Retina (tissue), 1 donor: Measurements from ENCODE around the gene FOXK2.

Source experiments
- DNase-seq: peaks from one replicate; pipeline ENCODE4 v3.0.0-alpha.2; 2016

FOXK2 gene

DNA sequence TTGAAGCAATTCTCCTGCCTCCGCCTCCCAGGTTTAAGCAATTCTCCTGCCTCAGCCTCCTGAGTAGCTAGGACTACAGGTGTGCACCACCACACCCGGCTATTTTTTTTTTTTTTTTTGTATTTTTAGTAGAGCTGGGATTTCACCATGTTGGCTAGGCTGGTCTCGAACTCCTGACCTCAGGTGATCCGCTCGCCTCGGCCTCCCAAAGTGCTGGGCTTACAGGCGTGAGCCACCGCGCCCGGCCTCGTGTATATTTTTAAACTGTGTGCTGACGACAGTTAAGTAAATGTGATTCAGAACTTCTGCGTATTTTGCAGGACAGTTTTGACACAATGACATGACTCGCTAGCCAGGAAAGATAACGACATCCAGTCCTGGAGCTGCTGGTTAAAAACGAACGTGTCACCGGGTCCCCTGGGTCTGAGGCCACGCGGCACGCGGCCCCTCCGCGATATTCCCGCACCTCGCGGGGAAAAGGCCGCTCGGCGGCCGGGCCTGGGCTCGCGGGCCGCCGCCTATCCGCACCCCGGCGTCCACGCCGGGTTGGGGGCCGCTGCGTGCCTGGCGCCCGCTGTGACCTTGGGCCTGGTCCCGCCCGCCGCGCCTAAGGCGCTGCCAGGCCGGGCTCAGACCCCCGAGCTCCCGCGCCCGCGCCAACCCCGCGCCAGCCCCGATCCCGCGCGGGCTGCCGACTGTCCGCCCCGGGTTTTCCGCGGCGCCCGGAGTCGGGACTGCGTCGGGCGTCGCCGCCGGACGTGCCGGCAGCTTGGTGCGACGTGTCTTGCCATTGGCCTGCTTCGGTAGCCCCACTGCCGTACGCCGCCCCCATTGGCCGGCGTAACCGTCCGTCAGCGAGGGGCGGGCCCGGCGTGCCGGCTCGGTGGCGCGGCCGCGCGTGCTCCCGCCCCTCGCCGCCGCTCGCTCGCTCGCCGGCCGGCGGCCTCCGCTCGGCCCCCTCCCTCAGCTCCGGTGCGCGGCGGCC is at the start of gene FOXK2:
Gene FOXK2 (plus strand): TSS at position 907 of the 985 bp plus-strand sequence. CDS start 157 bp downstream, outside the sequence.
- peak; percentile 90 for DNase-seq

DNA sequence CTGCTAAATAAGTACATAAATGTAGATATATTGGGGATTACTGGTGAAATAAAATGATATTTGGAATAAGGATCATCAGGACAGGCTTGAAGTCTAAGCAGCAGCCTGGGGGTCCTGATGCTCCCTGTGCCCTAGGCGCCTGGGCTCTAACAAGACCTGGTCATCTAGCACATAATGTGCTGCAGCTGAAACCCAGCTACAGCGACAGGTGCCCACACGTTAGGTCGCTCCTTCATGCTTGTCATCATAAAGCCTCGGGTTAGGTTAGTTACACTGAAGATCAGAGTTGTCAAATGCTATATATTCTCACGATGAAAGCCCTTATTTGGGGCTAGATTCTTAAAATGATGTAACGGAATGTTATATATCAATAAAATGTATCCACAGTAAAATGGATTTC is 49.5 kb upstream of the FOXK2 start:
- no peak for DNase-seq

- DNase-seq = no peak
These were observed 45.1 kb upstream of the FOXK2 start for GRCh38 chr17:82474223-82475010.

- DNase-seq = no peak
These were observed 44.1 kb upstream of the FOXK2 start for GRCh38 chr17:82475458-82475857.

DNA sequence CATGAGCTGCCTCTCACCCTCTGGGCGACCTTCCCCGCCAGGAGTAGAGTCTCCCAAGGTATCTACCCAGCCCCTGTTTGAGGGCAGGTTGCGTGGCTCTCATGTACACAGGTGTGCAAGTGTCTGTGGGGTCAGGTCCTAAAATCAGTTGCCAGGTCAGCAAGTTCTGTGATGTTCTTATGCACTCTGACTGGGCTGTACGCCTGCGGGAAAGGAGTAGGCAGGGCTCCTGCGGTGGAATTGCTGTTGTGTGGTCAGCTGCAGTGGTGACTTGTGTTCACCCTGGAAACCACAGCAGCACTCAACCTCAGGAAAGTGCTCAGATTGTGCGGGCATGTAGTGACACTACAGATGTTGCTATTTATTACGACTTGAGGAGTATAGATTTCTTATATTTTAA is 41.6 kb upstream of the FOXK2 start:
- no peak for DNase-seq

DNA sequence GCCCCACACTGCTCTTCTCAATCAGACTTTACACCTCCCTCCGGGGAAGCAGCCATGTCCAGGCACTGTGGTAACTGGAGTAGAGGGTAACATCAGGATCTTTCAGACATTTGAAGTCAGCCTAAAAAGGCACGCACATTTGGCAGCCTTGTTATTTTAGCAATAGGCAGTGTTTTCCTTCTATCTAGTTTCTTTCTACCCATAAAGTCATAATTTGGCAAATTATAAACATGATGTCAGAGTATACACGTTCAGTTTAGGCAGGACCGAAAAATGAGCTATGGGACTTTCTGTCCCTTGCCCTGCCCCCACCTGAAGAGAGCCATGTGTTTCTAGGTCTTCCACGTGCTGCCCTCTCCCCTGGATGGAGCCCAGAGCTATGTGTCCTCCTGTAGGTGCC is 39.9 kb upstream of the FOXK2 start:
- no peak for DNase-seq

GRCh38 chr17:82480318-82480717 is 39.2 kb upstream of the FOXK2 start:
- no peak for DNase-seq

- no peak for DNase-seq
These were observed 36.3 kb upstream of the FOXK2 start for GRCh38 chr17:82483204-82483660.

GRCh38 chr17:82483836-82484235 is 35.7 kb upstream of the FOXK2 start:
- DNase-seq = no peak

GRCh38 chr17:82486231-82487094 is 33.1 kb upstream of the FOXK2 start:
- DNase-seq = no peak

- no peak for DNase-seq
These were observed 31.6 kb upstream of the FOXK2 start for GRCh38 chr17:82487910-82488309.

GRCh38 chr17:82489117-82489516 is 30.4 kb upstream of the FOXK2 start:
- no peak for DNase-seq

- DNase-seq = no peak
These were observed 29.6 kb upstream of the FOXK2 start for GRCh38 chr17:82489851-82490511.

- DNase-seq = peak; percentile 16
These were observed 28.9 kb upstream of the FOXK2 start for GRCh38 chr17:82490512-82491195.

DNA sequence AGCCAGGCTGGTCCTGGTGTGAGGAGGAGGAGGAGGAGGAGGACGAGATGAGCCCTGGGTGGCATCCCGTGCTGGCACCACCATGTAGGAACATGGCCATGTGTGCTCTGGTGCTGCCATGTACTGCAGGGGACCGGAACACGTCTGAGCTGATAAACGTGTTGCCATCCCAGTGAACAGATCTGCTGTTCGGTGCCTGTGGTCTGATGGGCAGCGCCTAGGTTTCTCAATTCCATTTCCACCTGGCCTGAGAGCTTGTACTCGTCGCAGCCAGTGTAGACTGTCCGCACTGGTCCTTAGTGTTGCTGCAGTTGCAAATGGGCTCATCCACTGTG is 28.4 kb upstream of the FOXK2 start:
- no peak for DNase-seq

DNA sequence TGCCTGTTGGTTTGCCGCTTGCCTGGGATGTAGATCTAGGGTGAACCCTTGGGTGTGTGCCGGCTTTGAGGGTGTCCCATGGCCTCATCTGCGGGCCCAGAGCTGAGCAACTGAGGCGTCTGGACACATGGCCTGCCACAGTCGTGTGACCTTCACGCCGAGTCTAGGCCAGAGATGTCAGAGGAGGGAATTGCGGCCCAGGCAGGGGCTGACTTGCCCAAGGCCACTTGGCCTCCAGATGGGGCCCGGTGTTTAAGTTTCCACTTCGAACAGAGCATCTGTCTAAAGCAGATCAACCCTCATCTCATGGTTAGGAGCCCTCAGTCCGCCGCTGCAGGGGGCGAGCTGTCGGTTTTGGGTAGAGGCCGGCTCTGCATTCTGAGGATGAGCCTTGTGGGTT is 28.0 kb upstream of the FOXK2 start:
- DNase-seq = no peak

- DNase-seq = no peak
These were observed 26.8 kb upstream of the FOXK2 start for GRCh38 chr17:82492643-82493225.

DNA sequence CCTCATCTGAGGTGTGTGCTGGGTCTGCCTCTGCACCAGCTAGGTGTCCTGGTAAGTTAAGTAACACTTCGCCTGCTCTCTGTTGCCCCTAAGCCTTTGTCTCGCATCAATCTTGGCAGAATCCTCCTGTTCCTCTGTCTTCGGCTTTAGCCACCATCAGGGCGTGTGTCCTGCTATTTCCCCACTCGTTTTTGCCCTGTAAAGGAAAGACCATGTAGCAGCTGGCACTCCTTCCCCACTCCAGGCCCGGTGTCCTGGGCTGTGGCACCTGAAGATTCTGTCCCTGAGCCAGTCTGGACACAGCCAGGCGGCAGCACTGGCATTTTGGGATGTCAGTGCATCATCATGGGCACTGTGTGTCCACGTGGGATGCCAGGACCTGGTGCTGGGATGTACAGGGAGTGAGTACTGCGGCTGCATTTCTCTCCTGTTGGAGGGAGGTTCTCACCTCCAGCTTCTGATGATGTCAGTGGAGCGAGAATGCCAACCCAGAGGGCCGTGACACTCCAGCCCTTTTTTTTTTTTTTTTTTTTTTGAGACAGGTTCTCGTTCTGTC is 26.2 kb upstream of the FOXK2 start:
- no peak for DNase-seq

DNA sequence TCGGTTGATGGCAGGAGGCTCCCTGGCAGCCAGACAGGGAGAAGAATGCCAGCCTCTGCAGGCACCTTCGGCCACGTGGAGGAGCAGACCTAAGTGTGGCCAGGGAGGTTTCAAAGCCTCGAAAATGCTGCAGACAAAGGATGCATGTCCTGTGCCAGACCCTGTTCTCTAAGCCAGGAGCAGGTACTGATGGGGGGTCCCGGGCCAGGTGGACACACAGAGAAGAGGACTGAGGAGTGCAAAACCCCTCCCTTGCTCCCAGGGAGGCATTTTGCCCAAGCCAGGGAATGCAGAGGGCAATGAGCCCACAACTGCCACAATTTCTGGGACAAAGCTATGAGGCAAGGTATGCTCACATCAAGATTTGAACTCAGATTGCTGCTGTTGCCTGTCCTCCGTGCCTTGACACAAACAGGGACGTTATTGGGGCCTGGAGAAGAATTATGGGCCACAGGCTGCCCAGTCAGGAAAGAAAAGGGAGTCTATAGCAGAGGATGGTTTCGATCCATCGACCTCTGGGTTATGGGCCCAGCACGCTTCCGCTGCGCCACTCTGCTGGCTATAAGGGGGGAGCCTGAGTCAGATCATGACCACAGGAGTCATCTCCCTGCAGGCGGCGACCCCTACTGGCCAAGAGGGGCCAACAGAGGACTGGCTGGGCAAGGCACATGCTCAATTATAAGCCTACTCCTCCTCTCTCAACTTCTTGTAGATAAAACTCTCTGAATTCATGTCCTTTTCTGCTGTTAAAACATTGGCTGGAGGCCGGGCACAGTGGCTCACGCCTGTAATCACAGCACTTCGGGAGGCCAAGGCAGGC is 25.1 kb upstream of the FOXK2 start:
- peak; percentile 94 for DNase-seq
